ENCODE results near the gene SHE.
A peak's percentile ranks its signal among the peaks of the same experiment; 100 is the strongest.

Gene SHE

DNA sequence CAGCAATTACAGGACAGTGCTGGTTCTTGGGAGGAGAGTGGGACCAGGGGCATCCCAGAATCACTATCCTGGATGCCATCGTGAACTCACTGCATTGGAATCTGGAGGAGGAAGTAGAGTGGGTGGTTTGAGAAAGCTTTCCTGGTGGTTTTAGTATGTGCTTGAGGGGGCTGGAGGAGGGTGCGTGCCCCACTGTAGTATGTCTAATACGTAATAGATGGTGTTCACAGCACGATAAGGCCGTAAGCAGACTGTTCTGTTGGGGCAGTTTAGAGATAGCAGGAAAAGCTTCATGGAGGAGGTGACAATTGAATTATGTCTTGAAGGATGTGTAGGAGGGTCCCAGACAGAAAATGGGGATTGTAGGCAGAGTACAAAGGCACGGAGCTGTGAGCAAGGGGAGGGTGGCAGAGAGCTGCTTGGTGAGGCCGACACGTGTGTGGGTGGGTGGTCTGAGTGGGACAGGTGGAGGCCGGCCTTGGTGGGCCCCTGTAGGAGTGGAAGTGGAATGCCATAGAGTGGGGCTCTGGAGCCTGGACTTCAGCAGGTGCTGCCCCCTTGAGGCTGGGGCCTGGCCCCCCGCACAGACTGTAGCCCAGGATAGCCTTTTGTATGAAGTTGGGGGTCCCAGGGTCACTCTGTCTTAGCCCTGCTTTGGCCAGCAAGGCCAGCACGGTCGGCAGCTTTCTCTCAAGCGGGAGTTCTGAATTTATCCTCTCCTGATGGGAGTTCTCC lies 60.0 kb downstream of the SHE start:
- DNase-seq: peak; percentile 22

DNA sequence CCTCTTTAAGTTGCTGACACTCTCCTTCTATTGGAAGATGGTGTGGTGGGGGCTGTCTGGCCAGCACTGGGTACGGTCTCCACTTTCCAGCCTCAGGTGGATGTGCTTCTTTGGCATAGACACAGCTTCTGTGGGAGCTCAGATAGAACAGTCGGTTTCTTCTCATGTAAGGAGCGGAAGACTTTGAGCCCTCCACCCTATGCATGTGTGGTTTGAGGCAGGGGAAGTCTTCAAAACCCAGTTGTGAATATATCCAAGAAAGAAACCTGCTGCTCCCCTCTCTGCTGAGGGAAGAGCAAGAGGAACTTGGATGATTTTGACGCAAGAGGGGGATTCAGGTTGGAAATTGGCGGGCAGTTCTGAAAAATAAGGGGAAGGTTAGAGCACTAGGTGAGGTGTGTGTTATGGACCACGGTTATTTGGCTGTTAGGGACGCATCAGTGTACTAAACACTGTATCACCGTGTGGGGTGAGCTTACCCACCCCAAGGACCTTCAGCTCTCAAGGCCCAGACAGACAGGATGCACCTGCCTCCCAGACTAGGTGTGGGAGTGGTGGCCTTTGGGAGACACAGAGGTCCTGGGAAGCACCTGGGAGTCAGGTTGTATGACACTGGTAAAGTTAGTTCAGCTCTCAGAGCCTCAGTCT lies 60.8 kb downstream of the SHE start:
- DNase-seq: no peak

DNA sequence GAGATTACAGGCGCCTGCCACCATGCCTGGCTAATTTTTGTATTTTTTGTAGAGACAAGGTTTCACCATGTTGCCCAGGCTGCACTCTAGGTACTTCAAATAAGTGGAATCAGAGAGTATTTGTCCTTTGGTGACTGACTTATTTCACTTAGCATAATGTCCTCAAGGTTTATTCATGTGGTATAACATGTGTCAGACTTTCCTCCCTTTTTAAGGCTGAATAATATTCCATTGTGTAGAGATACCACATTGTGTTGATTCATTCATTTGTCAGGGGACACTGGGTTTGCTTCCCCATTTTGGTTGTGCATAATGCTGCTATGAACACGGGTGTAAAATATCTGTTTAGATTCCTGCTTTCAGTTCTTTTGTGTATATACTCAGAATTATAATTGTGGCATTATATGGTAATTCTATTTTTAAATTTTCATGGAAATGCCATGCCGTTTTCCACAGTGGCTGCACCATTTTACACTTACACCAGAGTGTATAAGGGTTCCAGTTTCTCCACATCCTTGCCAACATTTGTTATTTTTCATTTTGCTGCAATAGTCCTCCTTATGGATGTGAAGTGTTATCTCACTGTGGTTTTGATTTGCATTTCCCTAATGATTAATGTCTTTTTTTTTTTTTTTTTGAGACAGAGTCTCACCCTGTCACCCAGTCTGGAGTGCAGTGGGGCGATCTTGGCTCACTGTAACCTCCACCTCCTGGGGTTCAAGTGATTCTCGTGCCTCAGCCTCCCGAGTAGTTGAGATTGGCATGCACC lies 62.0 kb downstream of the SHE start:
- no peak for DNase-seq

DNA sequence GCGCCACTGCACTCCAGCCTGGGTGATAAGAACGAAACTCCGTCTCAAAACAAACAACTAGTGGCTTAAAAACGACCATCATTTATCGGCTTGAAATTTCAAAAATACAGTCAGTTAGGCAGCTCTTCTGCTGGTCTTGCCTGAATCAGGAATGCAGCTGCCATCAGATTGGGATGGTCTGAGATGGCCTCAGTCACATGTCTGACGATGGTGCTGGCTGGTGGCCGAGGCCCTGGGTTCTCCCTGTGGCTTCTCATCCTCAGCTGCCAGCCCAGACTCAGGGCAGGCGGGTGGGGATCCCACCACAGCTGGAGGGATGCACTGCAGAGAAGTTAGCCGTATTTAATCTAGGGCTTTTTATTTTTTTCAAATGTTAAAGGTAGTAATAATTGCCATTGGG lies 65.8 kb downstream of the SHE start:
- no peak for DNase-seq

DNA sequence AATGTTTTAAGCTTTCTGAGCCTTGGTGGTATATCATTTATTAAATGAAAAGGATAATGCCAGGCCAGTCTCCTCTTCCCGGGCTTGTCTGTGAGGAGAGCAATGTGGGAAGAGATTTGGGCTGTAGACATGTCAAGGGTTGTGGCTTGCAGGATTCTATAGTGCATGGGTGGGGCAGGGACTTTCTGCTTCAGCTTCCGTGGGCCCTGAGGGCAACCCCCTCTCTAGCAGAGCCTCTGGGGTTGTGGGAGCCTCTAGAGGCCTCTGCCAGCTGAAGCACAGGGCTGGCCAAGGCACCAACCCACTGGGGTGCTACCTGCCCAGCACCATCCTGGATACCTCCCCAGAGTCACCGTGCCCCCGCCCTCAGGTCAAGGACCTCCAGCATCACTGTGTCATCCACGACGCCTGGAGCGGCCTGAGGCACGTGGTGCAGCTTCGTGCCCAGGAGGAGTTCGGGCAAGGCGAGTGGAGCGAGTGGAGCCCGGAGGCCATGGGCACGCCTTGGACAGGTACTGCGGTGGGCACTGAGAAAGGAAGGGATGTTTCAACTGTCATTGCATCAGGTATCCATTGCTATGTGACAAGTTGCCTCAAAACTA lies 66.5 kb downstream of the SHE start:
- no peak for DNase-seq

DNA sequence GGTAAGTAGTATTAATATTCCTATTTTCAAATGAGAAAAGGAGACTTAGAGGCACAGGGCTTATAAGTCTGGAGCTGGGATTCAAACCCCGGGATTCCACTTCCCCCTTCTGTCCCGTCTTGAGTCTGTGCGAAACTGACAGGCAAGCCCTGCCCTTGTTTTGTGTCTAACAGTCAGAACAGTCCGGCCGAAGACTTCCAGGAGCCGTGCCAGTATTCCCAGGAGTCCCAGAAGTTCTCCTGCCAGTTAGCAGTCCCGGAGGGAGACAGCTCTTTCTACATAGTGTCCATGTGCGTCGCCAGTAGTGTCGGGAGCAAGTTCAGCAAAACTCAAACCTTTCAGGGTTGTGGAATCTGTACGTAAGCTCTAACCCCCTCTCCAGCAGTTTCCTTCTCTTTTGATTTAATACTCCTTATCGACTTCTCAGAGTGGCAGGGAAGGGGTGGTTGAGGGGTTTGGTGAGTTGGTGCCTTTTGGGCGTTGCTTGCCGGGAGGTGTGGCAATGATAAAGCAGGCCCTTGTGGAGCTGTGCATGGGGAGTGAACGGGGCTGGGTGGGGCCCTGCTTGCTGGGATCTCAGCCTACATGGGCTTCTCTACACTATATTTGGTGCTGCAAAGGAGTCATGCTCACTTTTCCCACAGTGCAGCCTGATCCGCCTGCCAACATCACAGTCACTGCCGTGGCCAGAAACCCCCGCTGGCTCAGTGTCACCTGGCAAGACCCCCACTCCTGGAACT lies 67.7 kb downstream of the SHE start:
- DNase-seq: no peak

DNA sequence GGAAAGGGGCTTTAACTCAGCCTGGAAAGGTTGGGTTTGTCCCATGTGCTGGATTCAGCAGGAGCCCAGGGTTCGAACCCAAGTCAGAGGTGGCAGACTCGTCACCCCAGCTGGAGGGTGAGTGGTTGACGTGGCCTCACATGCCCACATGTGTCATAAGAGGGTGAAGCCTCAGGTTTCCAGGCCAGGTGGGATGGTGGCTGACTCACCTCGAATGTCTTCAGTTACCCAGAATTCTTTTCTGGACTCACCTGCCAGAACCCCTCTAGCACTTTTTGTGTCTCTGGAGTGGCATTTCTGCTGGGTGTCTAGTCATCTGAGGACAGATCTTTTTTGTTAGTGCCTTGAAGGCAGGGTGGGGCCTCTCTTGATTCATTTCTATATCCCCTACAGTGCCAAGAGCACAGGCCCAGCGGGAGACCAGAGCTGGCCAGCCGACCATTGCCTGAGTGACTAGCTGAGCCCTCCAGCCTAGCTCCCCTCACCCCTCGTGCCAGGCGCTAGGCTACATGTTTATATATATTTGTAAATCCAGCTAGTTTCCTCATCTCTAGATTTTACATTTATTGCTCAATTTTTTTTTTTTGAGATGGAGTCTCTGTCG lies 68.9 kb downstream of the SHE start:
- peak; percentile 52 for DNase-seq

DNA sequence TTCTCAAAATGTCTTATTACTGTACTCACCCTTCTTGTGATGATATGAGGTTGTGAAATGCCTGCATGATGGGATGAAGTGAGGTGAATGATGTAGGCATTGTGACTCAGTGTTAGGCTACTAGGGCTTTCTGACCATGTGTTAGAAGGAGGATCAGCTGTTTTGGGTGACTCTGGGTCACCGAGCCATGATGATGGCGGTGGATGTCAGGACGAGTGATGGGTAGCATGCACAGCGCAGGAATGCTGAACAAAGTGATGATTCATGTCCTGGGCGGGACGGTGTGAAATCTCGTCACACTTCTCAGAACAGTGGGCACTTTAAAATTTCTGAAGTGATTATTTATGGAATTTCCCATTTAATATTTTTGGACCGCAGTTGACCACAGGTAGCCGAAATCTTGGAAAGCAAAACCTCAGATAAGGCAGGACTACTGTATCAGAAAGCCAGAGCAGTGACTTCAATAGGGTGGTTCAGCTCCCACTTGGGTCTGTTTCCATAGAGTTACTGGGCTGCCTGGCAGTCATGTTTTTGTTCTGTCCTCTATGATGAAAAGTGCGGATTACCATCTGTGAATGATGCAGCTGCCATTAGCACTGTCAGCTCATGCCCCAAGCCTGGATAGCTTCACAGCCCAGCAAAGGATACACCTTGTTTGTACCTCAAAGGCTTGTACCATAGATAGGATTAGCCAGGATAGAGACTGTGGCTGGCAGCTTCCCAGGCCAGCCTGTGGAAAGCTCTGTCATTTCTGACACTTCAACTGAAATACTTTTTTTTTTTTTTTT lies 70.4 kb downstream of the SHE start:
- peak; percentile 51 for DNase-seq

DNA sequence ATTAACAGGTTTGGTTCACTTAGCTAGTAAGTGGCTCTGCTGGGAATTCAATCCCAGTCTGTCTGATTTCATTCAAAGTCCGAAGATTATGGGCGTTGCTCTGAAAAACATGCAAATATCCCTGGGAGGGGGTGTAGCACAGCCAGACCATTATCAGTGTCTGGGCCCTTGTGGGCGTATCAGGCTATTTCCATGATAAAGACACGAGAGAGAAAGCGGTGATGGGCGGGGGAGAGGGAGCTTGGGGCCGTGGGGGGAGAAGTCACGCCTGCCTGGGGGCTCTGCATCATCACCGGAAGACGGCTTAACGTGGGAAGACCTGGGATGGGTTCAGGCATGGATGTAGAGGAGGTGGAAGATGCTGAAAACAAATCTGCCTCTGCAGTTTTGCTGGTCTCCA lies 71.3 kb downstream of the SHE start:
- DNase-seq: no peak

DNA sequence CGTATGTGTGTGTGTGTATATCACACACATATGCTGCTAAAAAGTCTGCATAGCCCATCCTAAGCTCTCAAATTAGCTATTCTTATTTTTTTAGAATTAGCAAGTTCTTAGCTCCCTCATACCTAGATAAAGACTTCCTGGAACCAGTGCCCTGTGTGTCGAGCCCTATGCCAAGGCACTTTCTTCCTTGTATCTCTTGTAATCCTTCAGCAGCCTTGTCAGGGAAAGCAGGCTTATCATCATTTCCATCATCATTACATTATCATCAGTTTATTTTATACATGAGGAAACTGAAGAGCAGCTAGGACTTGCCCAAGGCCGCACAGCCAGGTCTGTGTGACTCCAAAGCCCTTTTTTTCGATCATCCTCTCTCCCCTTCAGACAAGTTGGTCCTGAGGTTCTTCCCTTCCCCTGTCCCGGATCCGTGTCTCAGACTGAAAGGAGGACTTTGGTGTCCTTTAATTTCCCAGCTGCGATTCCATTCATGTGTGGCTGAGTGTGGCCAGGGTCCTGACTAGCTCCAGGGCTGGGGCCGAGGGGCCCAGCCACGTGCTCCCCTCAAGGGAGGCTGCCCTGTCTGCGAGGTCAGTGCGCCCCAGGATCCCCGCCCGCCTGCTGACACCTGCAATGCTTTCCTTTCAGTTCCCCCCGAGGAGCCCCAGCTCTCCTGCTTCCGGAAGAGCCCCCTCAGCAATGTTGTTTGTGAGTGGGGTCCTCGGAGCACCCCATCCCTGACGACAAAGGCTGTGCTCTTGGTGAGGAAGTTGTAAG lies 72.2 kb downstream of the SHE start:
- DNase-seq: no peak
